ENCODE results near the gene PFKFB4. TPM values are rescaled to one million over a fixed set of nuclear protein-coding genes. Genes with fewer than 3 reads are reported as not detected.
A peak's percentile ranks its signal among the peaks of the same experiment; 100 is the strongest.

PFKFB4 gene
- total RNA-seq, 1 donor, result 12.3 TPM

GRCh38 chr3:48597408-48597800 lies 40.8 kb upstream of the PFKFB4 start:
- no peaks in the 10 kb centered on the region for H3K27me3 ChIP-seq (ENCODE audit: insufficient read depth, low read length)
- no peak overlapping the region for H3K4me2 ChIP-seq (ENCODE audit: insufficient read depth, low read length)
- peak overlapping the region; percentile 88 for H3K27ac ChIP-seq (ENCODE audit: low read depth, low read length)
- H2AFZ ChIP-seq (ENCODE audit: low read length), result no peak overlapping the region
- H3K79me2 ChIP-seq (ENCODE audit: insufficient read depth, low read length), result peaks cover 6% of the 10 kb centered on the region
- no peak overlapping the region for H3K4me3 ChIP-seq (ENCODE audit: insufficient read depth, low read length)
- no peak for TF ChIP-seq CTCF (IDR thresholded peaks at IDR 0.05; ENCODE audit: extremely low read depth, low read depth, low read length)
- DNase-seq (ENCODE audit: insufficient read length, low spot score, missing footprints), result peak; percentile 74
- H3K9me3 ChIP-seq (ENCODE audit: low read depth, low read length), result no peaks in the 10 kb centered on the region
- H3K4me1 ChIP-seq (ENCODE audit: insufficient read depth, low read length), result peaks cover 38% of the 10 kb centered on the region
- H3K36me3 ChIP-seq (ENCODE audit: insufficient read depth, low read length), result peaks cover 42% of the 10 kb centered on the region
- peaks cover 13% of the 10 kb centered on the region for H4K20me1 ChIP-seq (ENCODE audit: insufficient read depth, low read length)

- Histone ChIP-seq H3K79me2 (ENCODE audit: insufficient read depth, low read length) (peaks cover 6% of the 10 kb centered on the region), H3K4me3 (ENCODE audit: insufficient read depth, low read length) (no peak overlapping the region), H3K36me3 (ENCODE audit: insufficient read depth, low read length) (peaks cover 39% of the 10 kb centered on the region), H3K4me2 (ENCODE audit: insufficient read depth, low read length) (no peak overlapping the region), H2AFZ (ENCODE audit: low read length) (no peak overlapping the region), H3K4me1 (ENCODE audit: insufficient read depth, low read length) (peaks cover 38% of the 10 kb centered on the region), H3K9me3 (ENCODE audit: low read depth, low read length) (no peaks in the 10 kb centered on the region), H3K27me3 (ENCODE audit: insufficient read depth, low read length) (no peaks in the 10 kb centered on the region), H3K27ac (ENCODE audit: low read depth, low read length) (no peak overlapping the region), H4K20me1 (ENCODE audit: insufficient read depth, low read length) (peaks cover 13% of the 10 kb centered on the region)
- DNase-seq (ENCODE audit: insufficient read length, low spot score, missing footprints), result peak; percentile 62
- TF ChIP-seq CTCF (IDR thresholded peaks at IDR 0.05; ENCODE audit: extremely low read depth, low read depth, low read length), result no peak
Observed at GRCh38 chr3:48596676-48597407, 40.2 kb upstream of the PFKFB4 start.

- H3K36me3 ChIP-seq (ENCODE audit: insufficient read depth, low read length), result peaks cover 32% of the 10 kb centered on the region
- peaks cover 38% of the 10 kb centered on the region for H3K4me1 ChIP-seq (ENCODE audit: insufficient read depth, low read length)
- peaks cover 13% of the 10 kb centered on the region for H4K20me1 ChIP-seq (ENCODE audit: insufficient read depth, low read length)
- peak; percentile 73 for DNase-seq (ENCODE audit: insufficient read length, low spot score, missing footprints)
- H3K4me3 ChIP-seq (ENCODE audit: insufficient read depth, low read length), result no peak overlapping the region
- H2AFZ ChIP-seq (ENCODE audit: low read length), result no peak overlapping the region
- peaks cover 6% of the 10 kb centered on the region for H3K79me2 ChIP-seq (ENCODE audit: insufficient read depth, low read length)
- peak overlapping the region; percentile 17 for H3K27ac ChIP-seq (ENCODE audit: low read depth, low read length)
- no peak overlapping the region for H3K4me2 ChIP-seq (ENCODE audit: insufficient read depth, low read length)
- no peak for TF ChIP-seq CTCF (IDR thresholded peaks at IDR 0.05; ENCODE audit: extremely low read depth, low read depth, low read length)
- H3K9me3 ChIP-seq (ENCODE audit: low read depth, low read length), result no peaks in the 10 kb centered on the region
- no peaks in the 10 kb centered on the region for H3K27me3 ChIP-seq (ENCODE audit: insufficient read depth, low read length)
Observed at GRCh38 chr3:48596157-48596556, 39.6 kb upstream of the PFKFB4 start.

GRCh38 chr3:48595526-48596121 lies 39.0 kb upstream of the PFKFB4 start:
- peak; percentile 99 for DNase-seq (ENCODE audit: insufficient read length, low spot score, missing footprints)
- H3K27me3 ChIP-seq (ENCODE audit: insufficient read depth, low read length), result no peaks in the 10 kb centered on the region
- H3K4me1 ChIP-seq (ENCODE audit: insufficient read depth, low read length), result peaks cover 38% of the 10 kb centered on the region
- TF ChIP-seq CTCF (IDR thresholded peaks at IDR 0.05; ENCODE audit: extremely low read depth, low read depth, low read length), result no peak
- no peak overlapping the region for H2AFZ ChIP-seq (ENCODE audit: low read length)
- peaks cover 26% of the 10 kb centered on the region for H3K36me3 ChIP-seq (ENCODE audit: insufficient read depth, low read length)
- peak overlapping the region; percentile 88 for H3K4me2 ChIP-seq (ENCODE audit: insufficient read depth, low read length)
- peak overlapping the region; percentile 76 for H3K4me3 ChIP-seq (ENCODE audit: insufficient read depth, low read length)
- peaks cover 7% of the 10 kb centered on the region for H4K20me1 ChIP-seq (ENCODE audit: insufficient read depth, low read length)
- H3K79me2 ChIP-seq (ENCODE audit: insufficient read depth, low read length), result peaks cover 6% of the 10 kb centered on the region
- H3K9me3 ChIP-seq (ENCODE audit: low read depth, low read length), result no peaks in the 10 kb centered on the region
- H3K27ac ChIP-seq (ENCODE audit: low read depth, low read length), result peak overlapping the region; percentile 17
